Camera-type eye (tissue), 1 donor: ENCODE results near the gene CD96. TPM values are rescaled to one million over a fixed set of nuclear protein-coding genes. Genes with fewer than 3 reads are reported as not detected.

ENCODE experiments used
- total RNA-seq: library from RNA; depleted of rRNA; stranded (reverse); fragments of >200 nt; gene quantifications from one replicate; pipeline ENCODE4 v1.2.3, GENCODE V29; 2014

The CD96 gene
- total RNA-seq = 1.3 TPM

GRCh38 chr3:111541911-111542483, at the start of gene CD96:
Gene CD96 (plus strand): TSS chr3:111542197. CDS start chr3:111542249, 52 bp downstream.

GRCh38 chr3:111595232-111595631, 53.2 kb downstream of the CD96 start, which contains the start of gene ZBED2:
Gene ZBED2 (minus strand): TSS chr3:111595346. CDS start chr3:111594201, 1,145 bp downstream.

Other genes with a start within 250 kb of the CD96 start
- 0.49 TPM for gene ZBED2, start 53.1 kb downstream of the CD96 start, total RNA-seq
- gene PLCXD2, start 132.5 kb downstream of the CD96 start, total RNA-seq = 29.1 TPM